GM12878 (cell line): ENCODE results near the gene RAB15.

ENCODE experiments used
- BHLHE40 ChIP-seq, 2 experiments: fragments of 450-650 bp in 1 of 2; IDR thresholded peaks; 2 replicates each; pipeline ENCODE4 v1.6.1; 2011 to 2017; ENCODE audit warnings: low read depth in 2 of 2, borderline replicate concordance in 1 of 2, improper control_type of control experiment in 1 of 2, low read length in 1 of 2, mild to moderate bottlenecking in 1 of 2
- BRCA1 ChIP-seq: IDR thresholded peaks from 2 replicates; pipeline ENCODE4 v1.6.1; 2011; ENCODE audit warnings: low read depth, low read length, improper control_type of control experiment
- CREB1 ChIP-seq: IDR thresholded peaks from 2 replicates; pipeline ENCODE4 v1.6.1; 2012; ENCODE audit warnings: low read depth, mild to moderate bottlenecking, inconsistent platforms
- EGR1 ChIP-seq, 2 experiments: IDR thresholded peaks; 1 replicate in 1 of 2; 2 replicates in 1 of 2; pipeline ENCODE4 v1.6.1; 2011 to 2012; ENCODE audit warnings: low read depth in 2 of 2, low read length in 2 of 2, borderline replicate concordance in 1 of 2, mild to moderate bottlenecking in 1 of 2, moderate library complexity in 1 of 2
- EZH2 ChIP-seq: IDR thresholded peaks from 2 replicates; pipeline ENCODE4 v1.6.1; 2012; ENCODE audit warnings: low read depth, mild to moderate bottlenecking, control low read depth, inconsistent platforms, low read length, borderline replicate concordance; ENCODE audit not compliant: control insufficient read depth
- HDAC6 ChIP-seq: fragments of 200-600 bp; sonication (generic); IDR thresholded peaks from one replicate; pipeline ENCODE4 v1.8.0; 2017; ENCODE audit warnings: antibody characterized with exemption; ENCODE audit not compliant: unreplicated experiment
- JUND ChIP-seq: IDR thresholded peaks from 2 replicates; pipeline ENCODE4 v1.6.1; 2012; ENCODE audit warnings: low read depth, mild to moderate bottlenecking, low read length, improper control_type of control experiment, moderate library complexity
- KDM1A ChIP-seq: fragments of 200-600 bp; sonication (generic); IDR thresholded peaks from 2 replicates; pipeline ENCODE4 v1.6.1; 2016; ENCODE audit warnings: borderline replicate concordance
- MXI1 ChIP-seq: fragments of 150-350 bp; IDR thresholded peaks from 2 replicates; pipeline ENCODE4 v1.6.1; 2011; ENCODE audit warnings: low read depth, mild to moderate bottlenecking, inconsistent platforms, low read length, improper control_type of control experiment
- POLR2A ChIP-seq: IDR thresholded peaks from 2 replicates; pipeline ENCODE4 v1.6.1; 2011; ENCODE audit warnings: low read depth, mild to moderate bottlenecking, low read length
- SP1 ChIP-seq: IDR thresholded peaks from one replicate; pipeline ENCODE4 v1.6.1; 2011; ENCODE audit warnings: low read depth, low read length
- TARDBP ChIP-seq: IDR thresholded peaks from 2 replicates; pipeline ENCODE4 v1.6.1; 2016; ENCODE audit warnings: borderline replicate concordance
- YY1 ChIP-seq: IDR thresholded peaks from 2 replicates; pipeline ENCODE4 v1.6.1; 2011; ENCODE audit warnings: low read depth, mild to moderate bottlenecking, low read length
- TF ChIP-seq, protein P1 (sequence below), 3 experiments: IDR thresholded peaks in 2 of 3; conservative IDR thresholded peaks in 1 of 3; 2 replicates each; pipeline ENCODE4 v1.5.1; 2011; ENCODE audit warnings: low read depth in 3 of 3, low read length in 3 of 3, mild to moderate bottlenecking in 3 of 3, control low read depth in 2 of 3, moderate library complexity in 2 of 3, inconsistent platforms in 1 of 3, mixed read lengths in 1 of 3; ENCODE audit not compliant: control insufficient read depth in 2 of 3, insufficient read depth in 1 of 3; ENCODE audit errors: extremely low read depth in 1 of 3

DNA sequence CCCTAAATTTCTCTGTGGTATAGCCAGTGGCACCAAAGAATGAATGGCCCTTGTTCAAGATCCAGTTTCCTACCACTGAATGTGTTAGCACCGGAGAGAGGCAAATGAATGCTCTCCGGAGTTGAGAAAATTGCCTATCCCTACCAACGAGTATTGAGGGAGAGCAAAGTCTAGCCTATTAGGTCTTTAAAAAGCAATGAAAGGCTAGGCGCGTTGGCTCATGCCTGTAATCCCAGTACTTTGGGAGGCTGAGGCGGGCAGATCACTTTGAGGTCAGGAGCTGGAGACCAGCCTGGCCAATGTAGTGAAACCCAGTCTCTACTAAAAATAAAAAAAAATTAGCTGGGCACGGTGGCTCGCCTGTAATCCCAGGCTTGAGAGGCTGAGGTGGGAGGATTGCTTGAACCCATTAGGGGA, 898 bp upstream of the RAB15 start:
- TF ChIP-seq SP1 (no peak), POLR2A (no peak), MXI1 (no peak), KDM1A (no peak), YY1 (no peak), EZH2 (no peak), CREB1 (no peak), BRCA1 (no peak), BHLHE40 (IDR thresholded peaks at IDR 0.05; ENCODE audit: borderline replicate concordance in 1 of 2, low read depth in 2 of 2, low read length in 1 of 2) (no peak), EGR1 (IDR thresholded peaks at IDR 0.05; ENCODE audit: borderline replicate concordance in 1 of 2, low read depth in 2 of 2, low read length in 2 of 2) (no peak), HDAC6 (no peak), JUND (no peak), TARDBP (no peak)
- TF ChIP-seq, protein P1, sequence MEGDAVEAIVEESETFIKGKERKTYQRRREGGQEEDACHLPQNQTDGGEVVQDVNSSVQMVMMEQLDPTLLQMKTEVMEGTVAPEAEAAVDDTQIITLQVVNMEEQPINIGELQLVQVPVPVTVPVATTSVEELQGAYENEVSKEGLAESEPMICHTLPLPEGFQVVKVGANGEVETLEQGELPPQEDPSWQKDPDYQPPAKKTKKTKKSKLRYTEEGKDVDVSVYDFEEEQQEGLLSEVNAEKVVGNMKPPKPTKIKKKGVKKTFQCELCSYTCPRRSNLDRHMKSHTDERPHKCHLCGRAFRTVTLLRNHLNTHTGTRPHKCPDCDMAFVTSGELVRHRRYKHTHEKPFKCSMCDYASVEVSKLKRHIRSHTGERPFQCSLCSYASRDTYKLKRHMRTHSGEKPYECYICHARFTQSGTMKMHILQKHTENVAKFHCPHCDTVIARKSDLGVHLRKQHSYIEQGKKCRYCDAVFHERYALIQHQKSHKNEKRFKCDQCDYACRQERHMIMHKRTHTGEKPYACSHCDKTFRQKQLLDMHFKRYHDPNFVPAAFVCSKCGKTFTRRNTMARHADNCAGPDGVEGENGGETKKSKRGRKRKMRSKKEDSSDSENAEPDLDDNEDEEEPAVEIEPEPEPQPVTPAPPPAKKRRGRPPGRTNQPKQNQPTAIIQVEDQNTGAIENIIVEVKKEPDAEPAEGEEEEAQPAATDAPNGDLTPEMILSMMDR (IDR thresholded peaks at IDR 0.05 in 2 of 3, conservative IDR thresholded peaks at IDR 0.05 in 1 of 3; ENCODE audit: control insufficient read depth in 2 of 3, extremely low read depth in 1 of 3, insufficient read depth in 1 of 3, low read depth in 3 of 3, low read length in 3 of 3) = no peak
